Measurements from ENCODE around the gene D2HGDH. TPM values are rescaled to one million over a fixed set of nuclear protein-coding genes. Genes with fewer than 3 reads are reported as not detected.

The D2HGDH gene
- total and polyA plus RNA-seq, 2 of the 13 experiments (the other 11 are each of a cell fraction or from before 2014, with no cell fraction given) = 19.2 to 20.3 TPM

DNA sequence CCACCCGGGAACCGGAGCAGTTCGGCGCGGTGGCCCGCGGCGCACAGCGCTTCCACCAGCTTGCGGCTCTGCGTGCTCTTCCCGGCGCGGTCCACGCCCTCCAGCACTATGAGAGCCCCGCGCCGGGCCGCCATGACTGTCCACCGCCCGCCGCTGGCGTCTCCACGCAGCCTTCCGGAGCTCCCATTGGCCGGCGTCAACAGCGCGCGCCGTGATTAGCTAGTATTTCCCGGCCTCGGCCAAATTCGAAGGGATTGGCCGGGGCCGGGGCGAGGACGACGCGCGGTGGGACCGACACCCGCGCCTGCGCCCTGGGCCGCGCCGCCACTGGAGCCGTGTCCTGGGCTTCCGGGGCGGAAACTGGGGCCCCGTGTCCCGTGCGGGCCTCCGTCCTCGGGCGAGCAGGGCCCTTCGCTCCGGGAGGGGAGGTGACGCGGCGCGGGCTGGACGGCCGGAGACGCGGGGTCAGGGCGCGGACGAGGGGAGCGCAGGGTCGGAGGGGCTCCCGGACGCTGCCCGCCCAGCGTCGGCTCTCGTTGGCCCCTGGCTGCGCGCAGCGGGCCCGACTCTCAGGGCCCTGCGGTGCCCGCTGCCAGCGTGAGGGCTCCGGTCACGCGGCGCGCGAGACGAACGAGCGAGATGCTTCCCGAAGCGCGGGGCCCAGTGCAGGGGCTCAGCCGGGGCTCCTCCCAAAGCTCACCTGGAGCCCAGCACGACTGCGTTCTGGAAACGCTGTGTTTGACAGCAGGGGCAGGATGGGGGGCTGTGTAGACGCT lies 47.6 kb upstream of the D2HGDH start, which contains the start of gene DTYMK (continued):
- TF ChIP-seq, protein P1, sequence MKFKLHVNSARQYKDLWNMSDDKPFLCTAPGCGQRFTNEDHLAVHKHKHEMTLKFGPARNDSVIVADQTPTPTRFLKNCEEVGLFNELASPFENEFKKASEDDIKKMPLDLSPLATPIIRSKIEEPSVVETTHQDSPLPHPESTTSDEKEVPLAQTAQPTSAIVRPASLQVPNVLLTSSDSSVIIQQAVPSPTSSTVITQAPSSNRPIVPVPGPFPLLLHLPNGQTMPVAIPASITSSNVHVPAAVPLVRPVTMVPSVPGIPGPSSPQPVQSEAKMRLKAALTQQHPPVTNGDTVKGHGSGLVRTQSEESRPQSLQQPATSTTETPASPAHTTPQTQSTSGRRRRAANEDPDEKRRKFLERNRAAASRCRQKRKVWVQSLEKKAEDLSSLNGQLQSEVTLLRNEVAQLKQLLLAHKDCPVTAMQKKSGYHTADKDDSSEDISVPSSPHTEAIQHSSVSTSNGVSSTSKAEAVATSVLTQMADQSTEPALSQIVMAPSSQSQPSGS (CRISPR knock-in tag; IDR thresholded peaks at IDR 0.05) = peak; percentile 63
- TF ChIP-seq XRCC5 (optimal IDR thresholded peaks at IDR 0.05; ENCODE audit: low read length) (peak; percentile 59), TCF7L2 (IDR thresholded peaks at IDR 0.05; ENCODE audit: low read depth, low read length) (no peak), HOXA3 (CRISPR knock-in tag; IDR thresholded peaks at IDR 0.05) (peak; percentile 97), TGIF2 (CRISPR knock-in tag; IDR thresholded peaks at IDR 0.05) (peak; percentile 91), REL (CRISPR knock-in tag; conservative IDR thresholded peaks at IDR 0.05) (peak; percentile 60; the same call in 1 of the 2 replicates), SMYD3 (CRISPR knock-in tag; IDR thresholded peaks at IDR 0.05) (peak; percentile 81), NCOA1 (CRISPR knock-in tag; IDR thresholded peaks at IDR 0.05) (peak; percentile 87), ZNF777 (CRISPR knock-in tag; IDR thresholded peaks at IDR 0.05) (peak; percentile 84), ZNF562 (CRISPR knock-in tag; IDR thresholded peaks at IDR 0.05; ENCODE audit: borderline replicate concordance) (peak; percentile 67; the same call in 1 of the 2 replicates), ZNF234 (CRISPR knock-in tag; conservative IDR thresholded peaks at IDR 0.05) (0 out of 2 replicates have a peak, but pooled peaks have one; percentile 59), PITX1 (CRISPR knock-in tag; IDR thresholded peaks at IDR 0.05) (no peak), KDM5B (CRISPR knock-in tag; IDR thresholded peaks at IDR 0.05; ENCODE audit: borderline replicate concordance) (peak; percentile 90), PTBP1 (IDR thresholded peaks at IDR 0.05; ENCODE audit: low read depth, low read length, poor library complexity, severe bottlenecking) (no peak), EHMT2 (IDR thresholded peaks at IDR 0.05; ENCODE audit: borderline replicate concordance, low read depth, low read length) (no peak), ZNF253 (CRISPR knock-in tag; IDR thresholded peaks at IDR 0.05; ENCODE audit: borderline replicate concordance) (peak; percentile 84), ZNF709 (CRISPR knock-in tag; IDR thresholded peaks at IDR 0.05) (peak; percentile 73; the same call in 1 of the 2 replicates), ZNF546 (CRISPR knock-in tag; conservative IDR thresholded peaks at IDR 0.05) (peak; percentile 93), YEATS2 (CRISPR knock-in tag; IDR thresholded peaks at IDR 0.05; ENCODE audit: borderline replicate concordance) (peak; percentile 87; the same call in 1 of the 2 replicates)
- TF ChIP-seq, protein P2, sequence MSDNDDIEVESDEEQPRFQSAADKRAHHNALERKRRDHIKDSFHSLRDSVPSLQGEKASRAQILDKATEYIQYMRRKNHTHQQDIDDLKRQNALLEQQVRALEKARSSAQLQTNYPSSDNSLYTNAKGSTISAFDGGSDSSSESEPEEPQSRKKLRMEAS (IDR thresholded peaks at IDR 0.05) = peak; percentile 93
- TF ChIP-seq, protein P3, sequence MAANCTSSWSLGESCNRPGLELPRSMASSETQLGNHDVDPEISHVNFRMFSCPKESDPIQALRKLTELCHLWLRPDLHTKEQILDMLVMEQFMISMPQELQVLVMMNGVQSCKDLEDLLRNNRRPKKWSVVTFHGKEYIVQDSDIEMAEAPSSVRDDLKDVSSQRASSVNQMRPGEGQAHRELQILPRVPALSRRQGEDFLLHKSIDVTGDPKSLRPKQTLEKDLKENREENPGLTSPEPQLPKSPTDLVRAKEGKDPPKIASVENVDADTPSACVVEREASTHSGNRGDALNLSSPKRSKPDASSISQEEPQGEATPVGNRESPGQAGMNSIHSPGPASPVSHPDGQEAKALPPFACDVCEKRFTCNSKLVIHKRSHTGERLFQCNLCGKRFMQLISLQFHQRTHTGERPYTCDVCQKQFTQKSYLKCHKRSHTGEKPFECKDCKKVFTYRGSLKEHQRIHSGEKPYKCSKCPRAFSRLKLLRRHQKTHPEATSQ (CRISPR knock-in tag; IDR thresholded peaks at IDR 0.05; ENCODE audit: borderline replicate concordance) = peak; percentile 20; the same call in 1 of the 2 replicates
- TF ChIP-seq, protein P4, sequence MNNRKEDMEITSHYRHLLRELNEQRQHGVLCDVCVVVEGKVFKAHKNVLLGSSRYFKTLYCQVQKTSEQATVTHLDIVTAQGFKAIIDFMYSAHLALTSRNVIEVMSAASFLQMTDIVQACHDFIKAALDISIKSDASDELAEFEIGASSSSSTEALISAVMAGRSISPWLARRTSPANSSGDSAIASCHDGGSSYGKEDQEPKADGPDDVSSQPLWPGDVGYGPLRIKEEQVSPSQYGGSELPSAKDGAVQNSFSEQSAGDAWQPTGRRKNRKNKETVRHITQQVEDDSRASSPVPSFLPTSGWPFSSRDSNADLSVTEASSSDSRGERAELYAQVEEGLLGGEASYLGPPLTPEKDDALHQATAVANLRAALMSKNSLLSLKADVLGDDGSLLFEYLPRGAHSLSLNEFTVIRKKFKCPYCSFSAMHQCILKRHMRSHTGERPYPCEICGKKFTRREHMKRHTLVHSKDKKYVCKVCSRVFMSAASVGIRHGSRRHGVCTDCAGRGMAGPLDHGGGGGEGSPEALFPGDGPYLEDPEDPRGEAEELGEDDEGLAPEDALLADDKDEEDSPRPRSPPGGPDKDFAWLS (CRISPR knock-in tag; IDR thresholded peaks at IDR 0.05; ENCODE audit: borderline replicate concordance) = 0 out of 2 replicates have a peak, but pooled peaks have one; percentile 15
- TF ChIP-seq, protein P5, sequence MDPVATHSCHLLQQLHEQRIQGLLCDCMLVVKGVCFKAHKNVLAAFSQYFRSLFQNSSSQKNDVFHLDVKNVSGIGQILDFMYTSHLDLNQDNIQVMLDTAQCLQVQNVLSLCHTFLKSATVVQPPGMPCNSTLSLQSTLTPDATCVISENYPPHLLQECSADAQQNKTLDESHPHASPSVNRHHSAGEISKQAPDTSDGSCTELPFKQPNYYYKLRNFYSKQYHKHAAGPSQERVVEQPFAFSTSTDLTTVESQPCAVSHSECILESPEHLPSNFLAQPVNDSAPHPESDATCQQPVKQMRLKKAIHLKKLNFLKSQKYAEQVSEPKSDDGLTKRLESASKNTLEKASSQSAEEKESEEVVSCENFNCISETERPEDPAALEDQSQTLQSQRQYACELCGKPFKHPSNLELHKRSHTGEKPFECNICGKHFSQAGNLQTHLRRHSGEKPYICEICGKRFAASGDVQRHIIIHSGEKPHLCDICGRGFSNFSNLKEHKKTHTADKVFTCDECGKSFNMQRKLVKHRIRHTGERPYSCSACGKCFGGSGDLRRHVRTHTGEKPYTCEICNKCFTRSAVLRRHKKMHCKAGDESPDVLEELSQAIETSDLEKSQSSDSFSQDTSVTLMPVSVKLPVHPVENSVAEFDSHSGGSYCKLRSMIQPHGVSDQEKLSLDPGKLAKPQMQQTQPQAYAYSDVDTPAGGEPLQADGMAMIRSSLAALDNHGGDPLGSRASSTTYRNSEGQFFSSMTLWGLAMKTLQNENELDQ (CRISPR knock-in tag; IDR thresholded peaks at IDR 0.05; ENCODE audit: borderline replicate concordance) = no peak

Measured in HepG2 (cell line).